Liver (tissue), 9 donors: Measurements from ENCODE around the gene SNAI1. TPM values are rescaled to one million over a fixed set of nuclear protein-coding genes. Genes with fewer than 3 reads are reported as not detected.

Experiments used
- DNase-seq: peaks from one replicate; pipeline ENCODE4 v3.0.0-alpha.2; 2017; ENCODE audit warnings: low spot score
- H3K27ac ChIP-seq, 2 donors: one replicate each; pipeline ENCODE4 v1.7.0; 2013; ENCODE audit warnings: inconsistent platforms in 2 of 2, low read length in 2 of 2, control low read depth in 1 of 2, low read depth in 1 of 2, mild to moderate bottlenecking in 1 of 2
- H3K27me3 ChIP-seq, 4 donors: one replicate each; pipeline versions ENCODE4 v1.6.1 to v1.7.0; 2013; ENCODE audit warnings: low read length in 3 of 4, inconsistent platforms in 1 of 4, mild to moderate bottlenecking in 1 of 4, moderate library complexity in 1 of 4; ENCODE audit not compliant: control insufficient read depth in 4 of 4, insufficient read depth in 4 of 4
- H3K36me3 ChIP-seq, 4 donors: one replicate each; pipeline versions ENCODE4 v1.6.1 to v1.7.0; 2013; ENCODE audit warnings: low read length in 3 of 4, mild to moderate bottlenecking in 3 of 4, low read depth in 1 of 4, moderate library complexity in 1 of 4; ENCODE audit not compliant: control insufficient read depth in 4 of 4, insufficient read depth in 3 of 4
- H3K4me1 ChIP-seq, 4 donors: one replicate each; pipeline versions ENCODE4 v1.6.1 to v1.7.0; 2013; ENCODE audit warnings: low read length in 3 of 4, mild to moderate bottlenecking in 3 of 4, moderate library complexity in 1 of 4; ENCODE audit not compliant: control insufficient read depth in 4 of 4, insufficient read depth in 4 of 4
- H3K4me3 ChIP-seq, 3 donors: one replicate each; pipeline versions ENCODE4 v1.6.1 to v1.7.0; 2013; ENCODE audit warnings: low read length in 3 of 3, control low read depth in 1 of 3, low read depth in 1 of 3, mild to moderate bottlenecking in 1 of 3
- H3K9ac ChIP-seq, 2 donors: one replicate each; pipeline ENCODE4 v1.7.0; 2013; ENCODE audit warnings: low read length in 2 of 2, mild to moderate bottlenecking in 2 of 2, moderate library complexity in 2 of 2, control low read depth in 1 of 2, low read depth in 1 of 2
- H3K9me3 ChIP-seq, 4 donors: one replicate each; pipeline versions ENCODE4 v1.6.1 to v1.7.0; 2013; ENCODE audit warnings: low read length in 3 of 4; ENCODE audit not compliant: control insufficient read depth in 4 of 4
- FOXA1 ChIP-seq: IDR thresholded peaks from 2 replicates; pipeline ENCODE4 v1.6.1; 2016; ENCODE audit warnings: antibody characterized with exemption
- GABPA ChIP-seq, 2 donors: IDR thresholded peaks in 1 of 2; conservative IDR thresholded peaks in 1 of 2; 2 replicates each; pipeline ENCODE4 v1.6.1; 2016; ENCODE audit warnings: antibody characterized with exemption in 2 of 2, mild to moderate bottlenecking in 1 of 2, moderate library complexity in 1 of 2
- HNF4G ChIP-seq: IDR thresholded peaks from 2 replicates; pipeline ENCODE4 v1.6.1; 2016; ENCODE audit warnings: antibody characterized with exemption
- NR2F2 ChIP-seq: IDR thresholded peaks from 2 replicates; pipeline ENCODE4 v1.6.1; 2016; ENCODE audit warnings: antibody characterized with exemption
- RAD21 ChIP-seq, 2 donors: IDR thresholded peaks; 2 replicates each; pipeline ENCODE4 v1.6.1; 2016; ENCODE audit warnings: antibody characterized with exemption in 2 of 2, mild to moderate bottlenecking in 2 of 2
- RXRA ChIP-seq, 2 donors: IDR thresholded peaks; 2 replicates each; pipeline ENCODE4 v1.6.1; 2017 to 2018; ENCODE audit warnings: antibody characterized with exemption in 2 of 2, mild to moderate bottlenecking in 1 of 2
- SP1 ChIP-seq: IDR thresholded peaks from 2 replicates; pipeline ENCODE4 v1.6.1; 2018; ENCODE audit warnings: antibody characterized with exemption, mild to moderate bottlenecking
- WGBS: extraction: QIAGEN DNeasy Blood & Tissue Kit; methylation state at CpG from one replicate; pipeline ENCODE4 v1.1.7; 2013; 5-methylcytosine and 5-hydroxymethylcytosine counted together
- polyA plus RNA-seq, 2 donors: library from polyadenylated mRNA; stranded (reverse) in 1 of 2; unstranded in 1 of 2; fragments of 200-250 nt in 1 of 2; fragments of >200 nt in 1 of 2; fragmentation: Nextera tagmentation in 1 of 2; extraction: Ambion mirVana in 1 of 2; gene quantifications; one replicate each; pipeline versions ENCODE4 v1.2.1 to v1.2.3, GENCODE V29; 2013 to 2015
- total RNA-seq, 2 donors: library from RNA; depleted of rRNA; stranded (reverse); fragments of >200 nt; gene quantifications; one replicate each; pipeline ENCODE4 v1.2.3, GENCODE V29; 2014
- TF ChIP-seq, protein P1 (sequence below): fragments of 150-350 bp; IDR thresholded peaks from 2 replicates; pipeline ENCODE4 v1.5.1; 2017; ENCODE audit warnings: improper control_type of control experiment, low read depth, low read length; ENCODE audit not compliant: missing input control
- TF ChIP-seq, protein P2 (sequence below): IDR thresholded peaks from 2 replicates; pipeline ENCODE4 v1.6.1; 2016; ENCODE audit warnings: antibody characterized with exemption
- donor health status: healthy.
- donor health status: healthy.
- donor health status: healthy.
- donor health status: healthy.
- donor health status: healthy.

SNAI1 gene
- total and polyA plus RNA-seq, 4 donors: 0.28 to 3.4 (median 0.60) TPM

DNA sequence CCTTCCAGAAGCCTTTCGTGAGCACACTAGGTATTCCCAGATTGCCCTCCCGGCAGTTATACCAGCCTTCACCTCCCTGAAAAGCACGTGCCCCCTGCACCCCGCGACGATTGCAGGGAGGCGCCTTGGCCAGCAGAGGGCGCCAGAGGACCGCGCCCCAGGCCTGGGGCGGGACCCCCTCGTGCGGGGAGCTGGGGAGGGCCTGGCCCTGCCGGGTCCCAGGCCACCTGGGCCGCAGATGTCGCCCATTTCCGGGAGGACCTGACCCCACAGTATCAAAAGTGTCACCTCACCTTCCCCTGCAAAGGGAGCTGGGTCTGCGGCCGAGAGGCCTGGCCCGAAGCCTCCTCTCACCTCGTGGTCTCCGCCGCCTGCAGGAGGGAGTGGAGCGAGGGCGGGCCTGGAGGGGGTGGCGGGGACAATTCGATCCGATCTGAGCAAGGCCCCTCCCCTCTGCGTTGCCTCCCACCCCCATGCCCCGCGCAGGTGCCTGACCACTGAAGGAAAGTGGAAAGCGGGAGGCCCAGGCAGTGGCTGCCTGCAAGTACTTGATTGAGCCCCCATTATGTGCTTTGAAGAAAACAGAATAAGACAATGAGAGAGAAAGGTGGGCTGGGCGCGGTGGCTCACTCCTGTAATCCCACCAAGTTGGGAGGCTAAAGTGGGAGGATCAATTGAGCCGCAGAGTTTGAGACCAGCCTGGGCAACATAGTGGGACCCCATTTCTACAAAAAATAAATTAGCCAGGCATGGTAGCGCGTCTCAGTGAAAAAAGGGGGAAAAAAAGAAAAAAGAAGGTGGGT lies 3.5 kb upstream of the SNAI1 start:
- H3K9ac ChIP-seq: no peak overlapping the region
- no peaks in the 10 kb centered on the region for H3K36me3 ChIP-seq
- WGBS: 22% methylated on average over 37 of the region's 37 CpGs
- H3K4me1 ChIP-seq: peaks cover 2 to 17% (median 6%) of the 10 kb centered on the region in 4 donors
- H3K27ac ChIP-seq: no peak overlapping the region
- TF ChIP-seq RAD21 (IDR thresholded peaks at IDR 0.05): peak; percentile 94 to 96
- TF ChIP-seq, protein P1, sequence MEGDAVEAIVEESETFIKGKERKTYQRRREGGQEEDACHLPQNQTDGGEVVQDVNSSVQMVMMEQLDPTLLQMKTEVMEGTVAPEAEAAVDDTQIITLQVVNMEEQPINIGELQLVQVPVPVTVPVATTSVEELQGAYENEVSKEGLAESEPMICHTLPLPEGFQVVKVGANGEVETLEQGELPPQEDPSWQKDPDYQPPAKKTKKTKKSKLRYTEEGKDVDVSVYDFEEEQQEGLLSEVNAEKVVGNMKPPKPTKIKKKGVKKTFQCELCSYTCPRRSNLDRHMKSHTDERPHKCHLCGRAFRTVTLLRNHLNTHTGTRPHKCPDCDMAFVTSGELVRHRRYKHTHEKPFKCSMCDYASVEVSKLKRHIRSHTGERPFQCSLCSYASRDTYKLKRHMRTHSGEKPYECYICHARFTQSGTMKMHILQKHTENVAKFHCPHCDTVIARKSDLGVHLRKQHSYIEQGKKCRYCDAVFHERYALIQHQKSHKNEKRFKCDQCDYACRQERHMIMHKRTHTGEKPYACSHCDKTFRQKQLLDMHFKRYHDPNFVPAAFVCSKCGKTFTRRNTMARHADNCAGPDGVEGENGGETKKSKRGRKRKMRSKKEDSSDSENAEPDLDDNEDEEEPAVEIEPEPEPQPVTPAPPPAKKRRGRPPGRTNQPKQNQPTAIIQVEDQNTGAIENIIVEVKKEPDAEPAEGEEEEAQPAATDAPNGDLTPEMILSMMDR: peak; percentile 96
- TF ChIP-seq NR2F2: no peak
- no peaks in the 10 kb centered on the region for H3K9me3 ChIP-seq
- peak overlapping the region in 1 of 3 donors; percentile 30 for H3K4me3 ChIP-seq
- H3K27me3 ChIP-seq: no peaks in the 10 kb centered on the region
- DNase-seq: peak; percentile 79

DNA sequence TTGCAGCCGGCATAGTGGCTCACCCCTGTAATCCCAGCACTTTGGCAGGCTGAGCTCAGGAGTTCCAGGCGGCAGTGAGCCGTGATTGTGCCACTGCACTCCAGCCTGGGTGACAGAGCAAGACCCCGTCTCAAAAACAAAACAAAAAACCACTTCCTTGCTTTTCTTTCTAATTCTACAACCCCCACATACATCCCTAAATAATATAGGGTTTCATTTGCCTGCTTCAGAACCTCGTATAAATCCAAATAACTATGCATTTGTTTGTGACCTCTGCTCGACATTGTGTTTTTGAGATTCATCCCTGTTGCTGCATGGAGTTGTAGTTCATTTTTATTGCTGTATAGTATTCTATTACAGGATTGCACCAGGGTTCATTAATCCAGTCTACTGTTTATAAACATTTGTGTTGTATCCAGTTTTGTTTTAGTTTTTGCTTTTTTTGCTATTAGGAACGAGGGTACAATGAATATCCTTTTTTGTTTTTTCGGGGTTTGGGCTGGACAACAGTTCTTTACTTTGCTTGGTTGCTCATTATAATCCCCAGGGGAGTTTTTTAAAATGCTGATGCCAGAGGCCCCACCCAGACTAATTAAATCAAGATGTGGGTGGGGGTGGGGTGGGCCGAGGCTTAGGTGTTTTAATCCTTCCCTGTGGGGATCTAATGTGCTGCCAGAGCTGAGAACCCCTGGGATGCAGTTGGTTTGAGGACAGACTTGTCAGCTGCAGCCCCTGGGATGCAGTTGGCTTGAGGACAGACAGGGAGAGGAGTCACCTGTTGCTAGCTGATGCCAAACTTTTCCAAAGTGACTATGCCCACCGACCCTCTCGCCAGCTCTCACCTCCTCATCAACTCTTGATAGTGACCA lies 2.4 kb upstream of the SNAI1 start:
- no peak for DNase-seq
- no peaks in the 10 kb centered on the region for H3K9me3 ChIP-seq
- 86% methylated on average over 11 of the region's 11 CpGs for WGBS
- no peak overlapping the region for H3K9ac ChIP-seq
- no peaks in the 10 kb centered on the region for H3K36me3 ChIP-seq
- no peak for TF ChIP-seq GABPA (IDR thresholded peaks at IDR 0.05 in 1 of 2, conservative IDR thresholded peaks at IDR 0.05 in 1 of 2)
- TF ChIP-seq NR2F2: no peak
- TF ChIP-seq FOXA1: no peak
- no peak overlapping the region for H3K4me3 ChIP-seq
- peaks cover 2 to 17% (median 6%) of the 10 kb centered on the region in 4 donors for H3K4me1 ChIP-seq
- no peak overlapping the region for H3K27ac ChIP-seq
- H3K27me3 ChIP-seq: no peaks in the 10 kb centered on the region

DNA sequence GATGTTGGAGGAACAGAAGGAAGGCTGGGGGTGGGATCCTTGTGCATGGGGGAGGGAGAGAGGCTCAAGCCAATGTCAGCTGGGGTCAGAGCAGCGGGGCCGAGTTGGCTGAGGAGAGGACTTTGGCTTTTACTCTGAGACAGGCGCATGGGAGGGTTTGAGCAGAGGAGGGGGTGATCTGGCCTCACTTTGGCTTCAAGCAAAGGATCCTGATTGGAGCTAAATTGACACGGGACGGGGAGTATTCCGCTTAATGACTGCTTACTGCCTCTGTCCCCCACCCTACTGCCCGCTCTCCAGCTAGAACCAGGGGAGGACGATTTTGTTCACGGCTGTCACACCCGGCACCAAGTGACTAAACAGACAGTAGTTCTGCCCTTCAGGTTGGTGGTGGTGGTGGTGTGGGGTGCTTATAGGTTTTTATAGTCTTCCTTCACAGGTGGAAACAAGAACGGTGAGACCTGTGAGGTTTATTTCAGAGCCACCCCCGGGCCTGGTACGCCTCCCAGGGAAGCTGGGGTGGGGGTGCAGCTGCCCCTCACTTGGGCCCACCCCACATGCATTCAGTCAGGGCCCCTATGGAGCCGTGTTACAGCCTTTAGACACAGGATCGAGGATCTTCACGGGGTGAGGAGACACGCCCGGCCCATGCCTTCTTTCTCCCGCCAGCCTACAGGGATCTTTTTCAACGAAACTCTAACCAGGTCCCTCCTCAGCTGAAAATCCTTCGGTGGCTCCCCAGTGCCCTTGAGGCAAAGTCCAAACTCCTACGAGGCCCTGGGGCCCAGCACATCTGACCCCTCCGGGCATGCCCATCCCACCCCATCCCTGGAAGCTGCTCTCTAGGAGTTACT lies 1.3 kb upstream of the SNAI1 start:
- H3K4me1 ChIP-seq: peaks cover 2 to 17% (median 6%) of the 10 kb centered on the region in 4 donors
- no peak overlapping the region for H3K27ac ChIP-seq
- H3K4me3 ChIP-seq: no peak overlapping the region
- no peaks in the 10 kb centered on the region for H3K36me3 ChIP-seq
- no peak for TF ChIP-seq GABPA (IDR thresholded peaks at IDR 0.05 in 1 of 2, conservative IDR thresholded peaks at IDR 0.05 in 1 of 2)
- no peak for TF ChIP-seq RXRA (IDR thresholded peaks at IDR 0.05)
- no peak for TF ChIP-seq HNF4G
- TF ChIP-seq SP1: no peak
- no peak for TF ChIP-seq NR2F2
- TF ChIP-seq, protein P2, sequence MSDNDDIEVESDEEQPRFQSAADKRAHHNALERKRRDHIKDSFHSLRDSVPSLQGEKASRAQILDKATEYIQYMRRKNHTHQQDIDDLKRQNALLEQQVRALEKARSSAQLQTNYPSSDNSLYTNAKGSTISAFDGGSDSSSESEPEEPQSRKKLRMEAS: no peak
- WGBS: 65% methylated on average over 23 of the region's 23 CpGs
- no peaks in the 10 kb centered on the region for H3K9me3 ChIP-seq
- H3K27me3 ChIP-seq: no peaks in the 10 kb centered on the region
- no peak overlapping the region for H3K9ac ChIP-seq
- DNase-seq: no peak
